Hepatocyte (in vitro differentiated cells): ENCODE data around the gene CYB561D1.

ENCODE experiments used
- EZH2phosphoT487 ChIP-seq: fragments of 200-600 bp; sonication (generic); IDR thresholded peaks from one replicate; pipeline ENCODE4 v1.6.1; 2018; ENCODE audit warnings: antibody characterized with exemption, mild to moderate bottlenecking, low read depth, moderate library complexity; ENCODE audit not compliant: unreplicated experiment, severe bottlenecking
- TF ChIP-seq, protein P1 (sequence below): fragments of 200-600 bp; sonication (generic); IDR thresholded peaks from 2 replicates; pipeline ENCODE4 v1.5.1; 2016; ENCODE audit warnings: antibody characterized with exemption, mild to moderate bottlenecking; ENCODE audit not compliant: poor library complexity

DNA sequence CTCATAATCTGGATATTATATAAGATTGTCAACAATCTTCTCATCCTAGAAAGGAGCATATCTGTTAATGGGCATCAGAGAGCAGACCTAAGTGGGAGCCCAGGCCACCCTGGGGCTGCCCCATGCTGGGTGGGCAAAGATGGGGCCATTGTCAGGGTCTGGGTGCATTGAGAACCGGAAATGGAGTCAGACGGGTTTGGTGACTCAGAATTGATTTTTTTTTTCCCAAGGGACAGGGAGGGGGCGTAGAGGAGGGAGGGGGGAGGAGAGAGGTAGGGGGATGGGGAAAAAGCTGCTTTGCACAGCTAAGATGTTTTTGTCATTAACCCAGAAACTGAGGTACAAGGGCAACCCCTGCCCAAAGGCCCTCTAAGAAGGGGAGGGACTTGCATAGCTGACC is 8.9 kb upstream of the CYB561D1 start:
- TF ChIP-seq EZH2phosphoT487, result no peak
- TF ChIP-seq, protein P1, sequence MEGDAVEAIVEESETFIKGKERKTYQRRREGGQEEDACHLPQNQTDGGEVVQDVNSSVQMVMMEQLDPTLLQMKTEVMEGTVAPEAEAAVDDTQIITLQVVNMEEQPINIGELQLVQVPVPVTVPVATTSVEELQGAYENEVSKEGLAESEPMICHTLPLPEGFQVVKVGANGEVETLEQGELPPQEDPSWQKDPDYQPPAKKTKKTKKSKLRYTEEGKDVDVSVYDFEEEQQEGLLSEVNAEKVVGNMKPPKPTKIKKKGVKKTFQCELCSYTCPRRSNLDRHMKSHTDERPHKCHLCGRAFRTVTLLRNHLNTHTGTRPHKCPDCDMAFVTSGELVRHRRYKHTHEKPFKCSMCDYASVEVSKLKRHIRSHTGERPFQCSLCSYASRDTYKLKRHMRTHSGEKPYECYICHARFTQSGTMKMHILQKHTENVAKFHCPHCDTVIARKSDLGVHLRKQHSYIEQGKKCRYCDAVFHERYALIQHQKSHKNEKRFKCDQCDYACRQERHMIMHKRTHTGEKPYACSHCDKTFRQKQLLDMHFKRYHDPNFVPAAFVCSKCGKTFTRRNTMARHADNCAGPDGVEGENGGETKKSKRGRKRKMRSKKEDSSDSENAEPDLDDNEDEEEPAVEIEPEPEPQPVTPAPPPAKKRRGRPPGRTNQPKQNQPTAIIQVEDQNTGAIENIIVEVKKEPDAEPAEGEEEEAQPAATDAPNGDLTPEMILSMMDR, result no peak
